CD14-positive monocyte (primary cell): ENCODE results near the gene NPAS3. TPM values are rescaled to one million over a fixed set of nuclear protein-coding genes. Genes with fewer than 3 reads are reported as not detected.

Experiments
- DNase-seq, 3 donors: peaks; one replicate each; pipeline ENCODE4 v3.0.0-alpha.2; 2011 to 2022
- H2AFZ ChIP-seq: 2 replicates; pipeline ENCODE4 v1.6.0; 2012; ENCODE audit warnings: mild to moderate bottlenecking, low read depth, low read length, inconsistent platforms; ENCODE audit not compliant: insufficient read depth, poor library complexity, severe bottlenecking
- H3K27ac ChIP-seq, 2 donors: 1 replicate in 1 of 2; 2 replicates in 1 of 2; pipeline ENCODE4 v1.5.1; 2012 to 2013; ENCODE audit warnings: low read length in 2 of 2, control low read depth in 1 of 2, inconsistent platforms in 1 of 2, low read depth in 1 of 2, mild to moderate bottlenecking in 1 of 2
- H3K27me3 ChIP-seq, 2 donors: one replicate each; pipeline versions ENCODE4 v1.6.0 to v1.6.1; 2011 to 2013; ENCODE audit warnings: low read length in 2 of 2; ENCODE audit not compliant: control insufficient read depth in 2 of 2, insufficient read depth in 2 of 2
- H3K36me3 ChIP-seq, 2 donors: replicated peaks in 1 of 2; 1 replicate in 1 of 2; 2 replicates in 1 of 2; pipeline versions ENCODE4 v1.5.1 to v1.6.1; 2012 to 2013; ENCODE audit warnings: low read length in 2 of 2, control low read depth in 1 of 2, inconsistent platforms in 1 of 2, mild to moderate bottlenecking in 1 of 2; ENCODE audit not compliant: insufficient read depth in 2 of 2, control insufficient read depth in 1 of 2
- H3K4me1 ChIP-seq, 2 donors: 1 replicate in 1 of 2; 2 replicates in 1 of 2; pipeline versions ENCODE4 v1.5.1 to v1.6.1; 2012 to 2013; ENCODE audit warnings: low read length in 2 of 2, control low read depth in 1 of 2, inconsistent platforms in 1 of 2, mild to moderate bottlenecking in 1 of 2, moderate library complexity in 1 of 2; ENCODE audit not compliant: insufficient read depth in 2 of 2, control insufficient read depth in 1 of 2
- H3K4me2 ChIP-seq: replicated peaks from 2 replicates; pipeline ENCODE3; 2012; ENCODE audit warnings: low read length, moderate library complexity, mild to moderate bottlenecking; ENCODE audit not compliant: poor library complexity, severe bottlenecking; ENCODE audit errors: extremely low read depth
- H3K4me3 ChIP-seq, 3 experiments: fragments of 200-600 bp in 1 of 3; sonication (generic) in 1 of 3; replicated peaks in 1 of 3; 1 replicate in 2 of 3; 2 replicates in 1 of 3; pipeline ENCODE4 v1.5.1; 2011 to 2013; ENCODE audit warnings: low read length in 3 of 3, mild to moderate bottlenecking in 3 of 3, control low read depth in 2 of 3, low read depth in 2 of 3, inconsistent platforms in 1 of 3, moderate library complexity in 1 of 3
- H3K79me2 ChIP-seq: 2 replicates; pipeline ENCODE4 v1.6.0; 2012; ENCODE audit warnings: mild to moderate bottlenecking, control low read depth, inconsistent platforms, low read length, moderate library complexity; ENCODE audit not compliant: insufficient read depth
- H3K9ac ChIP-seq: 2 replicates; pipeline ENCODE4 v1.6.0; 2017; ENCODE audit warnings: low read length, mild to moderate bottlenecking; ENCODE audit not compliant: insufficient read depth, poor library complexity, severe bottlenecking
- H3K9me3 ChIP-seq, 2 donors: replicated peaks in 1 of 2; 1 replicate in 1 of 2; 2 replicates in 1 of 2; pipeline versions ENCODE4 v1.5.1 to v1.6.1; 2012 to 2013; ENCODE audit warnings: low read length in 2 of 2, control low read depth in 1 of 2; ENCODE audit not compliant: control insufficient read depth in 1 of 2, insufficient read depth in 1 of 2
- H4K20me1 ChIP-seq: 2 replicates; pipeline ENCODE4 v1.6.0; 2012; ENCODE audit warnings: mild to moderate bottlenecking, low read length, control low read depth, moderate library complexity; ENCODE audit not compliant: insufficient read depth
- H3K27ac Mint-ChIP-seq, 7 donors: one replicate each; pipeline ENCODE4 v1.8.0; 2020; ENCODE audit warnings: mild to moderate bottlenecking in 7 of 7, mixed read lengths in 7 of 7, moderate library complexity in 6 of 7, inconsistent platforms in 2 of 7
- H3K27me3 Mint-ChIP-seq, 3 donors: one replicate each; pipeline ENCODE4 v1.8.0; 2021 to 2022; ENCODE audit warnings: low read depth in 3 of 3, mild to moderate bottlenecking in 3 of 3, mixed read lengths in 3 of 3, moderate library complexity in 3 of 3, inconsistent platforms in 1 of 3
- H3K36me3 Mint-ChIP-seq, 2 donors: one replicate each; pipeline ENCODE4 v1.8.0; 2020; ENCODE audit warnings: mixed read lengths in 2 of 2, inconsistent platforms in 1 of 2, mild to moderate bottlenecking in 1 of 2
- H3K4me1 Mint-ChIP-seq: one replicate; pipeline ENCODE4 v1.8.0; 2020; ENCODE audit warnings: mild to moderate bottlenecking, mixed read lengths
- H3K4me3 Mint-ChIP-seq, 2 donors: one replicate each; pipeline ENCODE4 v1.8.0; 2020; ENCODE audit warnings: mild to moderate bottlenecking in 2 of 2, mixed read lengths in 2 of 2, moderate library complexity in 1 of 2
- H3K9me3 Mint-ChIP-seq, 7 donors: one replicate each; pipeline ENCODE4 v1.8.0; 2020 to 2022; ENCODE audit warnings: mixed read lengths in 7 of 7, mild to moderate bottlenecking in 6 of 7, moderate library complexity in 6 of 7, inconsistent platforms in 2 of 7
- CTCF ChIP-seq: fragments of 200-600 bp; IDR thresholded peaks from one replicate; pipeline ENCODE4 v1.8.0; 2022; ENCODE audit warnings: antibody characterized with exemption, mild to moderate bottlenecking
- WGBS: methylation state at CpG from one replicate; pipeline ENCODE4 v1.1.5; 2013; ENCODE audit warnings: missing lambda C conversion rate; ENCODE audit not compliant: insufficient coverage; 5-methylcytosine and 5-hydroxymethylcytosine counted together
- intact Hi-C, 2 donors: fragments of 100-400 bp; cut with micrococcal nuclease; formaldehyde crosslinking; loops; one replicate each; pipeline versions ENCODE4 v1.15.0 to v1.15.1; 2023
- polyA plus RNA-seq, 3 donors: library from polyadenylated mRNA; depleted of rRNA in 1 of 3; unstranded in 2 of 3; stranded (reverse) in 1 of 3; fragments of 300-500 nt in 2 of 3; fragments of >200 nt in 1 of 3; fragmentation: Illumina TruSeq in 2 of 3; gene quantifications; 1 replicate in 2 of 3; 2 replicates in 1 of 3; pipeline ENCODE4 v1.2.3, GENCODE V29; 2012 to 2021

The NPAS3 gene
- polyA plus RNA-seq, 3 donors = not detected

GRCh38 chr14:33610121-33610520 lies 671.4 kb downstream of the NPAS3 start:
- H3K9ac ChIP-seq = no peak overlapping the region
- H3K79me2 ChIP-seq = no peaks in the 10 kb centered on the region
- Mint-ChIP-seq H3K27ac (no peak overlapping the region), H3K4me3 (no peak overlapping the region), H3K27me3 (no peaks in the 10 kb centered on the region), H3K9me3 (peaks cover 0 to 5% (median 2%) of the 10 kb centered on the region in 7 donors), H3K36me3 (no peaks in the 10 kb centered on the region), H3K4me1 (no peaks in the 10 kb centered on the region)
- H3K27ac ChIP-seq = no peak overlapping the region
- H3K4me3 ChIP-seq = no peak overlapping the region
- no peak for TF ChIP-seq CTCF
- WGBS = no CpG with 5 or more reads among the region's 1 CpG
- no peaks in the 10 kb centered on the region for H4K20me1 ChIP-seq
- no peaks in the 10 kb centered on the region for H3K36me3 ChIP-seq
- no peaks in the 10 kb centered on the region for H3K4me1 ChIP-seq
- intact Hi-C loops = no loop called here
- no peak overlapping the region for H3K4me2 ChIP-seq
- H3K9me3 ChIP-seq = no peaks in the 10 kb centered on the region
- H3K27me3 ChIP-seq = no peaks in the 10 kb centered on the region
- no peak overlapping the region for H2AFZ ChIP-seq
- no peak for DNase-seq

GRCh38 chr14:33611405-33612196 lies 672.9 kb downstream of the NPAS3 start:
- no peak for DNase-seq
- H3K4me3 Mint-ChIP-seq = no peak overlapping the region
- H3K4me2 ChIP-seq = no peak overlapping the region
- no peak overlapping the region for H3K27ac Mint-ChIP-seq
- no peaks in the 10 kb centered on the region for H3K36me3 ChIP-seq
- H3K4me1 Mint-ChIP-seq = no peaks in the 10 kb centered on the region
- TF ChIP-seq CTCF = no peak
- H3K79me2 ChIP-seq = no peaks in the 10 kb centered on the region
- H3K27me3 Mint-ChIP-seq = no peaks in the 10 kb centered on the region
- no peak overlapping the region for H3K27ac ChIP-seq
- H3K9me3 ChIP-seq = no peaks in the 10 kb centered on the region
- H3K36me3 Mint-ChIP-seq = no peaks in the 10 kb centered on the region
- WGBS = no CpG with 5 or more reads among the region's 5 CpGs
- H3K4me1 ChIP-seq = no peaks in the 10 kb centered on the region
- H3K27me3 ChIP-seq = no peaks in the 10 kb centered on the region
- no peak overlapping the region for H3K4me3 ChIP-seq
- peaks cover 0 to 6% (median 3%) of the 10 kb centered on the region in 7 donors for H3K9me3 Mint-ChIP-seq
- no peak overlapping the region for H3K9ac ChIP-seq
- no peaks in the 10 kb centered on the region for H4K20me1 ChIP-seq
- intact Hi-C loops = no loop called here
- no peak overlapping the region for H2AFZ ChIP-seq
